DND-41 (cell line): ENCODE measurements around the gene RASGRP3.

Experiments
- ATAC-seq: fragments of 200-7000 bp; cut with Tn5 transposase; 3 replicates; pipeline ENCODE4 v1.9.1; 2021; ENCODE audit warnings: low read depth; ENCODE audit not compliant: insufficient read depth
- DNase-seq: peaks from one replicate; pipeline ENCODE4 v3.0.0-alpha.2; 2020
- H2AFZ ChIP-seq: 2 replicates; pipeline ENCODE4 v1.6.0; 2012; ENCODE audit warnings: low read depth, low read length
- H3K27ac ChIP-seq: 2 replicates; pipeline ENCODE4 v1.5.1; 2012; ENCODE audit warnings: low read length, inconsistent platforms
- H3K27me3 ChIP-seq: fragments of 200-600 bp; sonication (generic); 2 replicates; pipeline ENCODE4 v1.6.0; 2012; ENCODE audit warnings: low read length, mild to moderate bottlenecking, inconsistent platforms; ENCODE audit not compliant: insufficient read depth, poor library complexity
- H3K36me3 ChIP-seq: 2 replicates; pipeline ENCODE4 v1.5.1; 2012; ENCODE audit warnings: low read length, inconsistent platforms; ENCODE audit not compliant: insufficient read depth
- H3K4me1 ChIP-seq: 2 replicates; pipeline ENCODE4 v1.5.1; 2012; ENCODE audit warnings: mild to moderate bottlenecking, low read length; ENCODE audit not compliant: insufficient read depth
- H3K4me2 ChIP-seq: 2 replicates; pipeline ENCODE4 v1.6.0; 2012; ENCODE audit warnings: mild to moderate bottlenecking, moderate library complexity, low read length, inconsistent platforms; ENCODE audit not compliant: insufficient read depth
- H3K4me3 ChIP-seq, 2 experiments: fragments of 200-600 bp in 1 of 2; shearing (Covaris generic) in 1 of 2; 2 replicates each; pipeline ENCODE4 v1.5.1; 2012 to 2016; ENCODE audit warnings: inconsistent platforms in 2 of 2, low read length in 2 of 2, mild to moderate bottlenecking in 2 of 2, low read depth in 1 of 2, moderate library complexity in 1 of 2
- H3K79me2 ChIP-seq: 2 replicates; pipeline ENCODE4 v1.6.0; 2012; ENCODE audit warnings: low read length, inconsistent platforms; ENCODE audit not compliant: insufficient read depth
- H3K9ac ChIP-seq: 2 replicates; pipeline ENCODE4 v1.6.0; 2012; ENCODE audit warnings: low read depth, mild to moderate bottlenecking, inconsistent platforms, low read length, moderate library complexity
- H3K9me3 ChIP-seq: 2 replicates; pipeline ENCODE4 v1.5.1; 2012; ENCODE audit warnings: low read length, moderate library complexity, mild to moderate bottlenecking, inconsistent platforms; ENCODE audit not compliant: insufficient read depth, severe bottlenecking
- H4K20me1 ChIP-seq: 2 replicates; pipeline ENCODE4 v1.6.0; 2012; ENCODE audit warnings: low read length; ENCODE audit not compliant: insufficient read depth
- EZH2 ChIP-seq: IDR thresholded peaks from 3 replicates; pipeline ENCODE4 v1.6.1; 2012; ENCODE audit warnings: borderline replicate concordance, low read depth, mild to moderate bottlenecking, moderate library complexity, low read length, inconsistent platforms; ENCODE audit not compliant: severe bottlenecking
- TF ChIP-seq, protein P1 (sequence below): IDR thresholded peaks from 2 replicates; pipeline ENCODE4 v1.5.1; 2012; ENCODE audit warnings: borderline replicate concordance, low read length, moderate library complexity, mild to moderate bottlenecking; ENCODE audit not compliant: poor library complexity, severe bottlenecking; ENCODE audit errors: extremely low read depth

The RASGRP3 gene

DNA sequence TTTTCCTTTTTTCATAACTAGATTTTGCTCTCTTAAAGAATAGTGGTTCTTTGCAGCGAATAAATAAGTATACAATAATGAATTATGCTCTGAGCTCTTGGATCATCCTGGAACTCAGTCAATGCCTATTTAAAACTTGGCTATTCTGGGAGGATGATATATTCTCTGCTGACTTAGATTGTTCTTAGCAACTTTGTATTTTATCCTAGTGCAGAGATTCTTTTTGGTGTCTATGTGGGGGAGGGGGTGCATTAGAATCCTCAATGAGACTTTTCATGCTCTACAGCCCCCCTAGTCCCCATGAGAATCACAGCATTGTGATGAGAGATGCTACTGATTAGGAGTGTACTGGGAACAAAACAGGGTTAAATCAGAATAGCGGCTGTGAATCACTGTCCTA, 131.5 kb downstream of the RASGRP3 start:
- H3K9me3 ChIP-seq: no peaks in the 10 kb centered on the region
- no peaks in the 10 kb centered on the region for H4K20me1 ChIP-seq
- no peaks in the 10 kb centered on the region for H3K36me3 ChIP-seq
- no peaks in the 10 kb centered on the region for H3K79me2 ChIP-seq
- H3K4me2 ChIP-seq: no peak overlapping the region
- no peak overlapping the region for H3K27ac ChIP-seq
- TF ChIP-seq, protein P1, sequence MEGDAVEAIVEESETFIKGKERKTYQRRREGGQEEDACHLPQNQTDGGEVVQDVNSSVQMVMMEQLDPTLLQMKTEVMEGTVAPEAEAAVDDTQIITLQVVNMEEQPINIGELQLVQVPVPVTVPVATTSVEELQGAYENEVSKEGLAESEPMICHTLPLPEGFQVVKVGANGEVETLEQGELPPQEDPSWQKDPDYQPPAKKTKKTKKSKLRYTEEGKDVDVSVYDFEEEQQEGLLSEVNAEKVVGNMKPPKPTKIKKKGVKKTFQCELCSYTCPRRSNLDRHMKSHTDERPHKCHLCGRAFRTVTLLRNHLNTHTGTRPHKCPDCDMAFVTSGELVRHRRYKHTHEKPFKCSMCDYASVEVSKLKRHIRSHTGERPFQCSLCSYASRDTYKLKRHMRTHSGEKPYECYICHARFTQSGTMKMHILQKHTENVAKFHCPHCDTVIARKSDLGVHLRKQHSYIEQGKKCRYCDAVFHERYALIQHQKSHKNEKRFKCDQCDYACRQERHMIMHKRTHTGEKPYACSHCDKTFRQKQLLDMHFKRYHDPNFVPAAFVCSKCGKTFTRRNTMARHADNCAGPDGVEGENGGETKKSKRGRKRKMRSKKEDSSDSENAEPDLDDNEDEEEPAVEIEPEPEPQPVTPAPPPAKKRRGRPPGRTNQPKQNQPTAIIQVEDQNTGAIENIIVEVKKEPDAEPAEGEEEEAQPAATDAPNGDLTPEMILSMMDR: no peak
- no peak for TF ChIP-seq EZH2
- no peak overlapping the region for H2AFZ ChIP-seq
- H3K9ac ChIP-seq: no peak overlapping the region
- H3K4me3 ChIP-seq: no peak overlapping the region
- no peaks in the 10 kb centered on the region for H3K4me1 ChIP-seq
- DNase-seq (no peak), ATAC-seq (no peak)
- no peaks in the 10 kb centered on the region for H3K27me3 ChIP-seq

DNA sequence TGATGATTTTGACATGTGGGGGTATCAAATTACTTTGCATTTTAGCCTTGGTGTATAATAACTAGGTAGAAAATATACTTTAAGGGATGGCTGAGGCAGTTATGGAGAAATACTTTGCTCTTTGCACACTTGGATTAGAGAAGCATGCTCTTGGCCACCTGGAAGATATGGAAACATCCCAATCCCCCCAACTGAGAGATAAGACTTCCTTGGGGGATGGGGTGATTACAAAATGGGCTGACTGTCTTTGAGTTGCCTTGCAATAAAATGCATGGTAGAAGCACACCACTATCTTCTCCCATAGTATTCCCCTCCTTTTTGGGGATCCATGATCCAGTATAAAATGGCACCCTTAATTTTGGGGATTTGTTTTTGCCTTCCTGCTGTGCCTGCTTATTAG, 137.7 kb downstream of the RASGRP3 start:
- no peak for DNase-seq
- no peak for ATAC-seq
- TF ChIP-seq, protein P1: no peak
- no peak for TF ChIP-seq EZH2
- Histone ChIP-seq H3K27ac (no peak overlapping the region), H3K79me2 (no peaks in the 10 kb centered on the region), H3K9ac (no peak overlapping the region), H3K36me3 (no peaks in the 10 kb centered on the region), H3K4me2 (no peak overlapping the region), H3K4me1 (no peaks in the 10 kb centered on the region), H2AFZ (no peak overlapping the region), H3K9me3 (peaks cover 19% of the 10 kb centered on the region), H3K27me3 (no peaks in the 10 kb centered on the region), H4K20me1 (no peaks in the 10 kb centered on the region), H3K4me3 (no peak overlapping the region)
